ENCODE data around the gene CACNA1G. TPM values are rescaled to one million over a fixed set of nuclear protein-coding genes. Genes with fewer than 3 reads are reported as not detected.

The CACNA1G gene
- total RNA-seq, 1 donor from 2014 or later, result not detected

DNA sequence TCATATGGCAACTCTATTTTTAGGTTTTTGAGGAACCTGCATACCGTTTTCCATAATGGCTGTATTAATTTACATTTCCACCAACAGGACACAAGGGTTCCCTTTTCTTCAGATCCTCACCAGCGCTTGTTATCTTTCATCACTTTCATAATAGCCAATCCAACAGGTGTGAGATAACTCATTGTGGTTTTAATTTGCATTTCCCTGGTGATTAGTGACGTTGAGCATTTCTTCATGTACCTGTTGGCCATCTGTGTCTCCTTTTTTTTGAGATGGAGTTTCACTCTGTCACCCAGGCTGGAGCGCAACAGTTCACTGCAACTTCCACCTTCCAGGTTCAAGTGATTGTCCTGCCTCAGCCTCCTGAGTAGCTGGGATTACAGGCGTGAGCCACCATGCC is 38.0 kb downstream of the CACNA1G start:
- DNase-seq (ENCODE audit: low read depth), result no peak
- TF ChIP-seq, protein P1, sequence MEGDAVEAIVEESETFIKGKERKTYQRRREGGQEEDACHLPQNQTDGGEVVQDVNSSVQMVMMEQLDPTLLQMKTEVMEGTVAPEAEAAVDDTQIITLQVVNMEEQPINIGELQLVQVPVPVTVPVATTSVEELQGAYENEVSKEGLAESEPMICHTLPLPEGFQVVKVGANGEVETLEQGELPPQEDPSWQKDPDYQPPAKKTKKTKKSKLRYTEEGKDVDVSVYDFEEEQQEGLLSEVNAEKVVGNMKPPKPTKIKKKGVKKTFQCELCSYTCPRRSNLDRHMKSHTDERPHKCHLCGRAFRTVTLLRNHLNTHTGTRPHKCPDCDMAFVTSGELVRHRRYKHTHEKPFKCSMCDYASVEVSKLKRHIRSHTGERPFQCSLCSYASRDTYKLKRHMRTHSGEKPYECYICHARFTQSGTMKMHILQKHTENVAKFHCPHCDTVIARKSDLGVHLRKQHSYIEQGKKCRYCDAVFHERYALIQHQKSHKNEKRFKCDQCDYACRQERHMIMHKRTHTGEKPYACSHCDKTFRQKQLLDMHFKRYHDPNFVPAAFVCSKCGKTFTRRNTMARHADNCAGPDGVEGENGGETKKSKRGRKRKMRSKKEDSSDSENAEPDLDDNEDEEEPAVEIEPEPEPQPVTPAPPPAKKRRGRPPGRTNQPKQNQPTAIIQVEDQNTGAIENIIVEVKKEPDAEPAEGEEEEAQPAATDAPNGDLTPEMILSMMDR (conservative IDR thresholded peaks at IDR 0.05; ENCODE audit: low read depth, low read length), result no peak
- no peak overlapping the region for H3K4me3 ChIP-seq (ENCODE audit: low read depth, low read length)

DNA sequence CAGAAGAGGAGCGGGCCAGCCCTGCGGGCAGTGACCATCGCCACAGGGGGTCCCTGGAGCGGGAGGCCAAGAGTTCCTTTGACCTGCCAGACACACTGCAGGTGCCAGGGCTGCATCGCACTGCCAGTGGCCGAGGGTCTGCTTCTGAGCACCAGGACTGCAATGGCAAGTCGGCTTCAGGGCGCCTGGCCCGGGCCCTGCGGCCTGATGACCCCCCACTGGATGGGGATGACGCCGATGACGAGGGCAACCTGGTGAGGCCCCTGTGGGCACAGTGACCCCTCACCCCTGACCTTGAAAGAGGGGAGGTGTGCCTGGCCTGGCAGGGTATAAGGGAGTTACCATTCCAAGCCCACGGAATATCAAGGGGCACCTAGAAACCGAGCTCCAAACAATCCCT is 39.1 kb downstream of the CACNA1G start:
- H3K4me3 ChIP-seq (ENCODE audit: low read depth, low read length), result no peak overlapping the region
- no peak for DNase-seq (ENCODE audit: low read depth)
- TF ChIP-seq, protein P1 (conservative IDR thresholded peaks at IDR 0.05; ENCODE audit: low read depth, low read length), result no peak

DNA sequence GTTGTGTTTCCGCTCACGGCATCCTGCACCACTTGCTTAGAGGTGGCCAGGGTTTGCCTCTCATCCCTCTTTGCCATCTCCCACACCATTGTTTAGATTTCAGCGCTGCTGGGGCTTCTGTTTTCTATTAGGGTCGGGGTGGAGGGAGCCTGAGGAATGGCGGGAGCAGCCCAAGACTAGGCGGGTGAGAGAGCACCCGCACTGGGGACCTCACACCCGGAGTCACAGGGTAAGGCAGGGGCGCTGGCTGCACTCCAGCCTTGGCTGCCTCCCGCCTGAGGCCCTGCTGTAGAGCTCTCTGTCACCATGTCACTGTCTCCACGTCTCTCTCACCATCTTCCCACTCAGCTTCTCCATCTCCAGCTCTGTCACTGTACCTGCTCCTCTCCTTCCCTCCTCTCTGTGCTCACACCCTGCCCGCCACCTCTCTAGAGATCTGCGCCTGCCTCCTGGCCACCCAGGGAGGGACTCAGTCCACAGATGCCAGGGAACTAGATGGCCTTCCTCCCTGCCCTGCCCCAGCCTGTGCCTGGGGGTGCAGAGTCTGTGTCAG is 41.4 kb downstream of the CACNA1G start:
- no peak overlapping the region for H3K4me3 ChIP-seq (ENCODE audit: low read depth, low read length)
- DNase-seq (ENCODE audit: low read depth), result no peak
- TF ChIP-seq, protein P1 (conservative IDR thresholded peaks at IDR 0.05; ENCODE audit: low read depth, low read length), result no peak

DNA sequence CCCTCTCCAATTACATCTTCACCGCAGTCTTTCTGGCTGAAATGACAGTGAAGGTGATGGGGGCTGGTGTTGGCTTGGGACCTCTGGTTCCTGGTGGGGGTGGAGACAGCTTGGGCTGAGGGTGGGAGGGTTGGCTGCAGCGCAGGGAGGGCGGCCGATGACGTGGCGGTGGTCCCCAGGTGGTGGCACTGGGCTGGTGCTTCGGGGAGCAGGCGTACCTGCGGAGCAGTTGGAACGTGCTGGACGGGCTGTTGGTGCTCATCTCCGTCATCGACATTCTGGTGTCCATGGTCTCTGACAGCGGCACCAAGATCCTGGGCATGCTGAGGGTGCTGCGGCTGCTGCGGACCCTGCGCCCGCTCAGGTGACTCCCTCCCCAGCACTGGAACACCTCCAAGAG is 42.3 kb downstream of the CACNA1G start:
- no peak overlapping the region for H3K4me3 ChIP-seq (ENCODE audit: low read depth, low read length)
- no peak for DNase-seq (ENCODE audit: low read depth)
- TF ChIP-seq, protein P1 (conservative IDR thresholded peaks at IDR 0.05; ENCODE audit: low read depth, low read length), result no peak

DNA sequence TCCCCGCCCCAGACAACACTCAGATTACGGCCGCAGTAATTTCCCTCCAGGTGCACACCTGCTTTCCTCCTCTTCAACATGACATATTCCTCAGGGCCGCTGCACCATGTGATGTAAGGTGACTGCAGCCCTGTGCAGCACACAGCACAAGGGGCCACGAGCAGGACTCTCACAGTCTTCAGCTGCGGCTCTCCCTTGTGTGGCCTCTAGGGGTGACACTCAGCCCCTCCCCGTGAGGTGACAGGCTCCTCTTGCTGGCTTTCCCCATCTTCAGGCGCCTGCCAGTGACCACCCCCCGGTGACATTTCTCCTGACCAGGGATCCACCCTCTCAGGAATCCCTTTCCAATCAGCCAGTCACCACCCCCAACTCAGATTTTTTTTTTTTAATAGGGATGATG is 42.8 kb downstream of the CACNA1G start:
- TF ChIP-seq, protein P1 (conservative IDR thresholded peaks at IDR 0.05; ENCODE audit: low read depth, low read length), result no peak
- H3K4me3 ChIP-seq (ENCODE audit: low read depth, low read length), result no peak overlapping the region
- no peak for DNase-seq (ENCODE audit: low read depth)

DNA sequence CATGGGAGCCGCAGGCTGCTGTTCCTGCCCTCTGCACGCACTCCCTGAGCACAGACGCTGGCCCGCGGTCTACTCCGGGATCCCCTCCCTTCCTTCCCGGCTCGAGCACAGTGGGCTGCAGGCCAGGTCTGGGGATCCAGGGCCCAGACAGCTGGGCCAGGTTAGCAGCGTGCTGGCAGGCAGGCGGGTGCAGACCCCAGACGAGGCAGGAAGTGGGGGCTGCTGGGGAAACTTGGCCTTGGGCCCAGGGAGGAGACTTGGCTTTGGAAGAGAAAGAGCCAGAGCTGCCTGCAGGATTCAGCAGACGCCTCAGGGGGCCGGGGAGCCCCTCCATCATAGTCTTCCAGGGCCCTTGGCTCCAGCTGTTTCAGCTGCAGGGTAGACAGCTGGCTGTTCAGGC is 44.0 kb downstream of the CACNA1G start:
- TF ChIP-seq, protein P1 (conservative IDR thresholded peaks at IDR 0.05; ENCODE audit: low read depth, low read length), result no peak
- no peak overlapping the region for H3K4me3 ChIP-seq (ENCODE audit: low read depth, low read length)
- DNase-seq (ENCODE audit: low read depth), result no peak

DNA sequence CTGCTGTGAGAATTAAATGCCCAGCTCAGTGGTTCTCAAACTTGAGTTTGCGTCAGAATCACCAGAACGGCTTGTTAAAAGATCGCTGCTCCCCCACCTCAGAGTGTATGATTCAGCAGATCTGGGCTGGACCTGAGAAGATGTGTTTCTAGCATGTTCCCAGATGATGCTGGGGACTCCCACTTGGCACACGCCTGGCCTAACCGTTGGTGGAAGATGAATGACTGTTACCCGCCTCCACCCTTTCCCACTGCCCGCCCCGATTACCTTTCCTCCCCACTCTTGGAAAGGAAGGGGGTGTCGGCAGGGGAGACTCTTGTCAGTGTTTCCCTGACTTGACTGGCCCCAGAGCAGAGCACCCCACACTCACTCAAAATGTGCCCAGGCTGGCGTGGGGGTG is 44.9 kb downstream of the CACNA1G start:
- TF ChIP-seq, protein P1 (conservative IDR thresholded peaks at IDR 0.05; ENCODE audit: low read depth, low read length), result no peak
- no peak overlapping the region for H3K4me3 ChIP-seq (ENCODE audit: low read depth, low read length)
- DNase-seq (ENCODE audit: low read depth), result no peak

All from epithelial cell of proximal tubule (primary cell).